K562 (cell line): Measurements from ENCODE around the gene ACSM6. TPM values are rescaled to one million over a fixed set of nuclear protein-coding genes. Genes with fewer than 3 reads are reported as not detected.

ENCODE experiments used
- CBX1 ChIP-seq: sonication (generic); IDR thresholded peaks from 2 replicates; pipeline ENCODE4 v1.6.1; 2016; ENCODE audit warnings: antibody characterized with exemption, low read depth, mild to moderate bottlenecking
- HBP1 ChIP-seq: fragments of 450-650 bp; formaldehyde crosslinking; IDR thresholded peaks from 2 replicates; pipeline ENCODE4 v1.4.0; 2022; ENCODE audit warnings: missing genetic modification characterization
- MCM2 ChIP-seq: fragments of 450-650 bp; IDR thresholded peaks from 2 replicates; pipeline ENCODE4 v1.6.1; 2017; ENCODE audit warnings: low read depth, mild to moderate bottlenecking
- MTA2 ChIP-seq: fragments of 450-650 bp; IDR thresholded peaks from 2 replicates; pipeline ENCODE4 v1.6.1; 2016; ENCODE audit warnings: low read depth
- TSHZ1 ChIP-seq: fragments of 250-450 bp; sonication (Bioruptor Pico); IDR thresholded peaks from 2 replicates; pipeline ENCODE4 v1.4.0; 2020; ENCODE audit warnings: mild to moderate bottlenecking, moderate library complexity
- polyA plus RNA-seq, 8 experiments: library from polyadenylated mRNA; depleted of rRNA in 4 of 8; stranded (reverse) in 5 of 8; unstranded in 3 of 8; fragments of >200 nt; fragmentation: Nextera tagmentation in 2 of 8; fragmentation: Illumina TruSeq in 1 of 8; extraction: Ambion mirVana in 2 of 8; extraction: Trizol in 1 of 8; gene quantifications; 2 replicates each; pipeline versions ENCODE4 v1.2.1 to v1.2.3, GENCODE V29; 2011 to 2014; ENCODE audit warnings: inconsistent platforms in 1 of 8, missing spikeins in 1 of 8
- total RNA-seq, 7 experiments: library from RNA; depleted of rRNA in 6 of 7; stranded (reverse); fragments of >200 nt in 6 of 7; fragmentation: Illumina TruSeq in 2 of 7; extraction: Trizol in 2 of 7; gene quantifications; 2 replicates each; pipeline versions ENCODE4 v1.2.1 to v1.2.3, GENCODE V29; 2011 to 2021; ENCODE audit warnings: low replicate concordance in 1 of 7
- TF ChIP-seq, protein P1 (sequence below): fragments of 150-350 bp; IDR thresholded peaks from 2 replicates; pipeline ENCODE4 v1.6.1; 2014; ENCODE audit warnings: low read depth, mild to moderate bottlenecking, low read length, borderline replicate concordance

The ACSM6 gene
- total and polyA plus RNA-seq, 9 of the 15 experiments (the other 6 are each of a cell fraction or from before 2014, with no cell fraction given) = not detected

- TF ChIP-seq, protein P1, sequence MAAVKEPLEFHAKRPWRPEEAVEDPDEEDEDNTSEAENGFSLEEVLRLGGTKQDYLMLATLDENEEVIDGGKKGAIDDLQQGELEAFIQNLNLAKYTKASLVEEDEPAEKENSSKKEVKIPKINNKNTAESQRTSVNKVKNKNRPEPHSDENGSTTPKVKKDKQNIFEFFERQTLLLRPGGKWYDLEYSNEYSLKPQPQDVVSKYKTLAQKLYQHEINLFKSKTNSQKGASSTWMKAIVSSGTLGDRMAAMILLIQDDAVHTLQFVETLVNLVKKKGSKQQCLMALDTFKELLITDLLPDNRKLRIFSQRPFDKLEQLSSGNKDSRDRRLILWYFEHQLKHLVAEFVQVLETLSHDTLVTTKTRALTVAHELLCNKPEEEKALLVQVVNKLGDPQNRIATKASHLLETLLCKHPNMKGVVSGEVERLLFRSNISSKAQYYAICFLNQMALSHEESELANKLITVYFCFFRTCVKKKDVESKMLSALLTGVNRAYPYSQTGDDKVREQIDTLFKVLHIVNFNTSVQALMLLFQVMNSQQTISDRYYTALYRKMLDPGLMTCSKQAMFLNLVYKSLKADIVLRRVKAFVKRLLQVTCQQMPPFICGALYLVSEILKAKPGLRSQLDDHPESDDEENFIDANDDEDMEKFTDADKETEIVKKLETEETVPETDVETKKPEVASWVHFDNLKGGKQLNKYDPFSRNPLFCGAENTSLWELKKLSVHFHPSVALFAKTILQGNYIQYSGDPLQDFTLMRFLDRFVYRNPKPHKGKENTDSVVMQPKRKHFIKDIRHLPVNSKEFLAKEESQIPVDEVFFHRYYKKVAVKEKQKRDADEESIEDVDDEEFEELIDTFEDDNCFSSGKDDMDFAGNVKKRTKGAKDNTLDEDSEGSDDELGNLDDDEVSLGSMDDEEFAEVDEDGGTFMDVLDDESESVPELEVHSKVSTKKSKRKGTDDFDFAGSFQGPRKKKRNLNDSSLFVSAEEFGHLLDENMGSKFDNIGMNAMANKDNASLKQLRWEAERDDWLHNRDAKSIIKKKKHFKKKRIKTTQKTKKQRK = no peak
- TF ChIP-seq MCM2 = no peak
- no peak for TF ChIP-seq TSHZ1 (CRISPR knock-in tag)
- TF ChIP-seq HBP1 = no peak
- TF ChIP-seq MTA2 = no peak
- TF ChIP-seq CBX1 = no peak
Measured at GRCh38 chr10:95220539-95220938, 26.5 kb downstream of the ACSM6 start (continued).
